GM18868 (cell line): ENCODE data around the gene SCAANT1.

Experiments
- ATAC-seq: cut with Tn5 transposase; IDR thresholded peaks from one replicate; pipeline ENCODE4 v1.9.1; 2021; ENCODE audit warnings: mild to moderate bottlenecking, moderate library complexity; ENCODE audit not compliant: unreplicated experiment

SCAANT1 gene

GRCh38 chr3:63911873-63912767 is at the start of gene SCAANT1:
Gene SCAANT1 (minus strand): TSS chr3:63912383.
- ATAC-seq = peak; percentile 74

DNA sequence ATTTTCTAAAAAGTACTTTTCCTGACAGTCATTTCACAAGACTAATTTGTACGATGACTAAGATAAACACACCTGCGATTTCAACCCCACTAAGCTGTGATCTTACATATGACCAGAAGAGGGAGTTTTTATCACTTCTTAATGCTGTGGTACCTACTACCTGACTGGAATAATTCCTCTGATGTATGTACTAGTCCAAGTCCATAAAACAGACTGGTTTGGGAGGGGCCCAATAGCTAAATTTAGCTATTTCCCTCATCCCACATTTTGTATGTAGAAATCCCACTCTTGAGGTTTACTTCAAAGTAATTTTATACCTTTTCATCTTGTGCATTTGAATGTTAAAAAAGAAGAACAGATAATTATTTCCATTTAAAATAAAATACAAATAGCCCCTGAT is 49.7 kb upstream of the SCAANT1 start:
- peak; percentile 94 for ATAC-seq

DNA sequence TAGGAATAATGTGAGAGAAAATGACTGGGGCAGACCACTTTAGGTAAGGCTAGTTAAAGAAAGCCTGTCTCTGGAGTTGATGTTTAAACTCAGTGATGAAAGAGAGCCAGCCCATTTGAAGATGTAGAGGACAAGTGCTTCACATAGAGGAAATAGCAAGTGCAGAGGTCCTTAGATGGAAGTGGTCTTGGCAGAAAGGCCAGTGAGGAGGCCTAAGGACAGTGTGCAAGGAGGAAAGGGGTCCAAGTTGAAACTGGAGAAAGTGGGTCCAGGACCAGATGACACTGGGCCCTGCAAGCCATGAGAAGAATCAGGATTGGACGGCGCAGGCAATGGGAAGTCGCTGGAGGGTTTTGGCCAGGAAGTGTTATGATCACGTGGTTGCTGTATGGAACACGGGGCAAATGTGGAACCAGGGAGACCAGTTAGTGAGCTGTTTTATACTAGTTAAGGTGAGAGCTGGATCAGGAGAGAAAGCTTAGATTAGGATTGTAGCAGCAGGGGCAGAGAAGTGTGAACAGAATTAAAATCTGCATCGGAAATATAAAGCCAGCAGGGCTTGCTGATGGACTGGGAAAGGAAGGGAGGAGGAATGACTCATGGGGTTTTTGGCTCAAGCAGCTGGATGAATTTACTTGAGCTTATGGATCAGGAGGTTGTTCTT is 48.0 kb upstream of the SCAANT1 start:
- ATAC-seq = no peak

DNA sequence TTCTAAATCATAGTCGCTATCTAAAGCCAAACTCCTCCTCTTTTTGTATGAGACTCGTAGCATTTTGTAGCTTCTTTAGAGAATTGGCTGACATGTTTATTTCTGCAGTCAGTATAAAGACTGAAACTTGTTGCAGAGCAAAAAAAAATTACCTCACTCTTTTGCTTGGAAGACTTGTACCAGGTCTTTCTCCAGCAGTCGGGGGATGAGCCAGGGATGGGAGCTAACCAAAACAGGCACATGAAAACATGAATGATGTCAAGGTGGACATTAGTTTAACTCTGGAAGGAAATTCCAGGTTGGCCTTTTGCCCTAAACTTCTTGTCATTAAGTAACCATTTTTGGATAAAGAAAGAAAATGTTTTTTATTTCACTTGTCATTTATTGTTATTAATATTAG is 47.0 kb upstream of the SCAANT1 start:
- no peak for ATAC-seq

- ATAC-seq = no peak
Measured at GRCh38 chr3:63955830-63956545, 43.8 kb upstream of the SCAANT1 start.

- no peak for ATAC-seq
Measured at GRCh38 chr3:63955036-63955650, 43.0 kb upstream of the SCAANT1 start.

GRCh38 chr3:63954182-63954581 is 42.0 kb upstream of the SCAANT1 start:
- no peak for ATAC-seq

GRCh38 chr3:63952248-63952594 is 40.0 kb upstream of the SCAANT1 start:
- no peak for ATAC-seq

DNA sequence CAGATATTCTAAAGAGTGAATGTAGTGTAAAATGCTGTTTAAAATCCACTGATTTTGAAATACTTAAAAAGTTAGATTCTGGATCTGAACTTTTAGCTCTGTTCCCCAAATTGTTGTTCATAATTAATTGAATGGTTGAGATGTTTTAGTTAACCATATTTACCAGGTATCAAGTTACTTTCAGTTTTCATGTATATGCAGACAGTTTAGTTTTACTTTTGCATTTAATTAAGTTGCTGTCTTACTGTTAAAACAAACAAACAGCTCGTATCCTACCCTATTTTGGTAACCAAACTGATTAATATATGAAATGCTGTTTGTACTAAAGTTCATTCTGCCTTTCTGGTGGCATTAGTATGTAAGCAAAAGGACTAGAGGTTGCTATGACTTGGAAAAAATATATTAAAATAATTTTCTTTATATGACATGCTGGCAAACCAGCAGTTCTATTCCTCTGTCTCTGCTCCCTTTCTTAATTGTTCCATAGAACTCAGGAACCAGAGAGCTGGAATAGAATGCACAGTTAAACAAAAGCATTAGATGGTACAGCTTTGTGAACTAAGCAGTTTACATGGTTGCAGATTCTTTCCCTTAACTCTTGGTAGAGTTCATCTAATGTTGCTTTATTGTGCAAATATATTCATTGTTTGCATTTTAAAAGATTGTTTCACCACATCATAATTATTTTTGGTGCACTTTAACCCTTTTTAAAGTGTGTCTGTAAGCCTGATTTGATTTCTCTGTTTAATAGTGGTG is 39.5 kb upstream of the SCAANT1 start:
- peak; percentile 48 for ATAC-seq

DNA sequence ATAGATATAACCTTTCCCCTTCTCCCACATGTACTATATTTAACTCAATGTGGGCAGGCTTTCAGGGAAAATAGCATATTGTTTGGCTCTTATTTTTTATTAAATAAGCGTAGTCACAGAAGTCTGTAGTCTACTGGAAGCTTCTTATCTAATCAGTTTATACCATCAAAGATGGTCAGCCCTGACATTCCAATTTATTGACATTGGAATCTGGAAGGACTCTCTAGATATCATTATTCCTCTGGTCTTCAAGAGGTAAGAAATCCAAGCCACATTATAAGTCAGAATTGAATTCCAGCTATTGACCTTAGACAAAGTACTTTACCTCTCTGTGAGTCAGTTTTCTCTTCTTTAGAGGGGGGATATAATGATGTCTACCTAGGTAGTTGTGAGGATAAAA is 38.5 kb upstream of the SCAANT1 start:
- ATAC-seq = no peak

DNA sequence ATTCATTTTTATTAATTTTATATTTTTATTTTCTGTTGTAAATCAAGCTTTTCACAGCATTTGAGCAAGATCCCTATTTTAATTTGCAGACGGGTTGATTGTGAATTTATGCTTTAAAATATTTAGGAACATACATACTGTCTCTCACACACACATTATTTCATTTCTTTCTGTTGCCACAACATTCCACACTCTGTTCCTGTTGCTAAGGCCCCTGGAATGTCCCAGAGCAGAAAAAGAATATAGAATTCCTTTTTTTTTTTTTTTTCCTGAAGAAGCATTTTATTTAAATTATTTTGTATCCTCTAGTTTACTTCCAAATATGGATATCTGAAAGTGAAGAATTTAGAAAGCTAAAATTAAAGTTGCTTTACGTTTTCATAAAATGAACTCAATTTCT is 36.8 kb upstream of the SCAANT1 start:
- ATAC-seq = no peak

- ATAC-seq = no peak
Measured at GRCh38 chr3:63947594-63947993, 35.4 kb upstream of the SCAANT1 start.

DNA sequence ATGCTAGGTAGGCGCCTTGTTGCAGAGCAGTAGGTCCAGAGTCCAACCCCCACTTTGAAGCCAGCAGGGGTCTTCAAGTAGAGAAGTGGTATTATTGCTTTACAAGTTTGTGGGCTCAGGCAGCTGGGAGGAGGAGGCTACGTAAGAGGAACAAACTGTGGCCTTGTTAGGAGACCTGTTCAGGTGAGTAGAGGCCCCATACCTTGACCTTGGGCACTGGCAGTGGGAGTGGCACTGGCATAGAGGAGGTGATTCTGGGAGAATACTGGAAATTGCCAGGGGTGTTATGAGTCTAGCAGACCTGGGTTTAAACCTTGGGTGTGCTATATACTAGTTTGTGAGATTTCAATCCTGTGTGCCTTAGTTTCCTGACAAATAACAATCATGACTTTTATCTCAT is 34.6 kb upstream of the SCAANT1 start:
- ATAC-seq = no peak

- ATAC-seq = no peak
Measured at GRCh38 chr3:63945558-63946096, 33.4 kb upstream of the SCAANT1 start.

DNA sequence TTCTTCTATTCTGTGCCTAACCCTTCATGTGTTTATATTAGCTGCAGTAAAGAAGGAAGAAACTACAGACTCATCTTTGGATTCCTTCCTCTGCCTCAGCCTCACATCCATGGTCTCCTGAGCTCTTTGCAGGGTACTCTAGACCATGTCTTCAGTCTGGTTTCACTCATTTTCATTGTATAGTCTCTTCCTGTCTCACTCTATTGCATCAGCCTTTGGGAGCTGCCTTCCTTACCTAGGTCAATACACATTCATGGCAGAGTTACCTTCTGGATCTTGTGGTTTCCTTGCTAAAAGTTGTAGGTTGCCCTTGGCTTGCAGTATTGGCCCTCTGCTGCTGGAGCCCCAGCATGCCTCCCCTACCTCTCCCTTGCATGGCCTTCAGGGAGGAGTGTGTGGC is 31.5 kb upstream of the SCAANT1 start:
- ATAC-seq = no peak

DNA sequence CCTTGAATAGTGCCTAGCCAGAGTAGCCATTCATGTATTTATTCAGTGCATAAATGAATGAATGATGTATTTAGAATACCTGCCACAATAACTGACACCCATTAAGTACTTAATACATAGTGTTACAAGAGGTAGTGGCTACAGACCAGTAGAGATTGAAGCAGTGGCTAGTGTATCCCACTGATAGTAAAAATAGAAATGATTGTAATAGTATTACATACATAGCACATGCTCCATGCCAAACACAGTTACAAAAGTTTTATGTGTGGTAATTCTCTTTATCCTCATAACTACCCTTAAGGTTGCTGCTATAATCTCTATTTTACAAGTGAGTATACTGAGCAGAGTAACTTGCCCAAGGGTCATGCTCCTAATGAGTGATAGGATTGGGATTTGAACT is 30.3 kb upstream of the SCAANT1 start:
- ATAC-seq = no peak

GRCh38 chr3:63940389-63940757 is 28.2 kb upstream of the SCAANT1 start:
- no peak for ATAC-seq

- peak; percentile 64 for ATAC-seq
Measured at GRCh38 chr3:63937661-63938651, 25.8 kb upstream of the SCAANT1 start.

GRCh38 chr3:63936925-63937324 is 24.7 kb upstream of the SCAANT1 start:
- no peak for ATAC-seq
